HepG2 (cell line): ENCODE data around the gene TCOF1. TPM values are rescaled to one million over a fixed set of nuclear protein-coding genes. Genes with fewer than 3 reads are reported as not detected.
A peak's percentile ranks its signal among the peaks of the same experiment; 100 is the strongest.

ENCODE experiments used
- ATAC-seq: fragments of 200-7000 bp; cut with Tn5 transposase; 3 replicates; pipeline ENCODE4 v1.9.1; 2020; ENCODE audit warnings: mild to moderate bottlenecking, moderate library complexity
- BruUV-seq: library from RNA; stranded (reverse); fragments of 400-500 nt; replicated peaks from 2 replicates; lab custom pipeline; 2021; lab: Mats Ljungman, UMichigan
- CTCF ChIA-PET: fragments of 300-600 bp; formaldehyde crosslinking; extraction: SDS; loops from one replicate; lab custom pipeline; 2021; ENCODE audit warnings: low total read pairs, inconsistent platforms, low intra/inter-chr PET ratio; lab: Yijun Ruan, JAX
- POLR2A ChIA-PET: fragments of 350-600 bp; sonication (Branson Sonifier 250); formaldehyde crosslinking; loops from one replicate; lab custom pipeline; 2020; ENCODE audit warnings: antibody characterized with exemption, inconsistent platforms; lab: Yijun Ruan, JAX
- DNase-seq: peaks from one replicate; pipeline ENCODE4 v3.0.0-alpha.2; 2015; ENCODE audit warnings: low spot score
- FAIRE-seq: peaks from 3 replicates; lab custom pipeline; 2011; peaks lifted over from hg19 to GRCh38; lab: Jason Lieb, UNC
- H2AFZ ChIP-seq: one replicate; pipeline ENCODE4 v1.6.1; 2011; ENCODE audit warnings: low read length, inconsistent platforms
- H3K27ac ChIP-seq: fragments of 300-600 bp; 3 replicates; pipeline ENCODE4 v1.8.0; 2011; ENCODE audit warnings: mixed run types, mild to moderate bottlenecking, mixed read lengths, low read length, inconsistent platforms; ENCODE audit not compliant: insufficient read depth; ENCODE audit errors: extremely low read length
- H3K27me3 ChIP-seq, 2 experiments: fragments of 200-600 bp in 1 of 2; 2 replicates in 1 of 2; 3 replicates in 1 of 2; pipeline versions ENCODE4 v1.6.0 to v1.8.0; 2011; ENCODE audit warnings: low read length in 2 of 2, mild to moderate bottlenecking in 2 of 2, moderate library complexity in 2 of 2, inconsistent platforms in 1 of 2; ENCODE audit not compliant: insufficient read depth in 2 of 2, control insufficient read depth in 1 of 2
- H3K36me3 ChIP-seq, 2 experiments: fragments of 200-600 bp in 1 of 2; replicated peaks in 1 of 2; 2 replicates in 1 of 2; 3 replicates in 1 of 2; pipeline versions ENCODE4 v1.5.1 to v1.8.0; 2011; ENCODE audit warnings: low read length in 2 of 2, inconsistent platforms in 1 of 2; ENCODE audit not compliant: insufficient read depth in 2 of 2, control insufficient read depth in 1 of 2
- H3K4me1 ChIP-seq: 2 replicates; pipeline ENCODE4 v1.5.1; 2012; ENCODE audit warnings: low read length, inconsistent platforms; ENCODE audit not compliant: insufficient read depth
- H3K4me2 ChIP-seq: 2 replicates; pipeline ENCODE4 v1.6.0; 2011; ENCODE audit warnings: low read depth, low read length, inconsistent platforms
- H3K4me3 ChIP-seq, 3 experiments: fragments of 200-600 bp in 1 of 3; sonication (generic), shearing (Covaris generic) in 1 of 3; replicated peaks in 1 of 3; 2 replicates each; pipeline ENCODE4 v1.5.1; 2011 to 2016; ENCODE audit warnings: low read length in 3 of 3, inconsistent platforms in 2 of 3, low read depth in 2 of 3, mild to moderate bottlenecking in 2 of 3, control low read depth in 1 of 3, mixed read lengths in 1 of 3; ENCODE audit not compliant: insufficient read depth in 1 of 3
- H3K79me2 ChIP-seq: one replicate; pipeline ENCODE4 v1.6.1; 2011; ENCODE audit warnings: low read length, inconsistent platforms; ENCODE audit not compliant: insufficient read depth
- H3K9ac ChIP-seq: 2 replicates; pipeline ENCODE4 v1.6.0; 2011; ENCODE audit warnings: mild to moderate bottlenecking, low read depth, low read length, inconsistent platforms; ENCODE audit not compliant: insufficient read depth
- H3K9me3 ChIP-seq: 2 replicates; pipeline ENCODE4 v1.5.1; 2012; ENCODE audit warnings: mild to moderate bottlenecking, low read length
- H4K20me1 ChIP-seq: 2 replicates; pipeline ENCODE4 v1.6.0; 2011; ENCODE audit warnings: inconsistent platforms, mild to moderate bottlenecking, low read length, moderate library complexity; ENCODE audit not compliant: insufficient read depth
- ARID5B ChIP-seq: IDR thresholded peaks from 2 replicates; pipeline ENCODE4 v1.4.0; 2020; ENCODE audit warnings: mild to moderate bottlenecking, missing genetic modification reagents
- CEBPB ChIP-seq: IDR thresholded peaks from 2 replicates; pipeline ENCODE4 v1.6.1; 2011; ENCODE audit warnings: low read depth, low read length, improper control_type of control experiment, borderline replicate concordance
- EED ChIP-seq: sonication (generic); formaldehyde crosslinking; IDR thresholded peaks from 2 replicates; pipeline ENCODE4 v1.5.0; 2020; ENCODE audit warnings: mild to moderate bottlenecking, missing genetic modification reagents
- ESRRA ChIP-seq: sonication (generic); formaldehyde crosslinking; IDR thresholded peaks from 2 replicates; pipeline ENCODE4 v1.5.1; 2020; ENCODE audit warnings: mild to moderate bottlenecking, low read depth, missing genetic modification reagents
- GMEB2 ChIP-seq: IDR thresholded peaks from 2 replicates; pipeline ENCODE4 v1.6.1; 2016; ENCODE audit warnings: missing biosample characterization, missing genetic modification reagents, low read depth
- MYC ChIP-seq: sonication (generic); formaldehyde crosslinking; IDR thresholded peaks from 2 replicates; pipeline ENCODE4 v1.9.0; 2021; ENCODE audit warnings: missing genetic modification reagents, borderline replicate concordance
- NFE2L2 ChIP-seq: fragments of 150-350 bp; IDR thresholded peaks from 2 replicates; pipeline ENCODE4 v1.6.1; 2014; ENCODE audit warnings: low read length
- POLR2A ChIP-seq, 2 experiments: IDR thresholded peaks; 2 replicates each; pipeline ENCODE4 v1.6.1; 2011; ENCODE audit warnings: low read depth in 2 of 2, low read length in 2 of 2, mild to moderate bottlenecking in 1 of 2, moderate library complexity in 1 of 2; ENCODE audit not compliant: insufficient read depth in 1 of 2
- RBFOX2 ChIP-seq: fragments of 200-400 bp; formaldehyde crosslinking; IDR thresholded peaks from 2 replicates; pipeline ENCODE4 v1.6.1; 2017; ENCODE audit warnings: low read depth, mild to moderate bottlenecking, low read length
- SKIL ChIP-seq: sonication (generic); formaldehyde crosslinking; IDR thresholded peaks from 2 replicates; pipeline ENCODE4 v1.8.0; 2022; ENCODE audit warnings: missing genetic modification reagents, mild to moderate bottlenecking, moderate library complexity, borderline replicate concordance
- SMAD9 ChIP-seq: sonication (generic); formaldehyde crosslinking; IDR thresholded peaks from 2 replicates; pipeline ENCODE4 v1.5.1; 2020; ENCODE audit warnings: mild to moderate bottlenecking, missing genetic modification reagents
- SNRNP70 ChIP-seq: fragments of 200-400 bp; formaldehyde crosslinking; IDR thresholded peaks from 2 replicates; pipeline ENCODE4 v1.6.1; 2017; ENCODE audit warnings: mild to moderate bottlenecking, low read depth, low read length, moderate library complexity
- ZFP36L1 ChIP-seq: sonication (generic); formaldehyde crosslinking; IDR thresholded peaks from 2 replicates; pipeline ENCODE4 v1.8.0; 2022; ENCODE audit warnings: mild to moderate bottlenecking, missing genetic modification reagents, moderate library complexity
- ZNF124 ChIP-seq: sonication (generic); formaldehyde crosslinking; IDR thresholded peaks from 2 replicates; pipeline ENCODE4 v1.4.0; 2020; ENCODE audit warnings: missing genetic modification reagents
- ZNF205 ChIP-seq: IDR thresholded peaks from 2 replicates; pipeline ENCODE4 v1.6.1; 2018; ENCODE audit warnings: missing biosample characterization, missing genetic modification reagents
- ZNF34 ChIP-seq: sonication (generic); formaldehyde crosslinking; IDR thresholded peaks from 2 replicates; pipeline ENCODE4 v1.4.0; 2020; ENCODE audit warnings: mild to moderate bottlenecking, missing genetic modification reagents, borderline replicate concordance
- WGBS: methylation state at CpG from one replicate; pipeline ENCODE4 v1.1.6; 2017; ENCODE audit warnings: low lambda C conversion rate; 5-methylcytosine and 5-hydroxymethylcytosine counted together
- in situ Hi-C: cut with HindIII; loops from 2 replicates; pipeline ENCODE4 v1.10.0; 2017; ENCODE audit warnings: low pct_unique_long_range_greater_than_20kb; ENCODE audit not compliant: extremely low pct_ligation_motif_present
- intact Hi-C: fragments of 100-400 bp; cut with micrococcal nuclease; formaldehyde crosslinking; loops from one replicate; pipeline ENCODE4 v1.10.0; 2022; ENCODE audit not compliant: unreplicated experiment
- polyA plus RNA-seq, 8 experiments: library from polyadenylated mRNA; depleted of rRNA in 3 of 8; stranded (reverse) in 7 of 8; unstranded in 1 of 8; fragments of >200 nt; fragmentation: Illumina TruSeq in 4 of 8; extraction: Trizol in 4 of 8; gene quantifications; 2 replicates each; pipeline versions ENCODE4 v1.2.1 to v1.2.3, GENCODE V29; 2011 to 2016; ENCODE audit warnings: low read depth in 4 of 8, missing spikeins in 1 of 8, mixed read lengths in 1 of 8; ENCODE audit not compliant: insufficient read depth in 1 of 8
- total RNA-seq, 5 experiments: library from RNA; depleted of rRNA; stranded (reverse); fragments of >200 nt; fragmentation: Illumina TruSeq; extraction: Trizol; gene quantifications; 2 replicates each; pipeline ENCODE4 v1.2.3, GENCODE V29; 2016; ENCODE audit warnings: low read depth in 1 of 5

The TCOF1 gene
- total and polyA plus RNA-seq, 2 of the 13 experiments (the other 11 are each of a cell fraction or from before 2014, with no cell fraction given): 10.1 to 41.6 TPM

- no peak overlapping the region for H3K27ac ChIP-seq
- POLR2A ChIA-PET: interaction anchor here (1.2 to 2.4 kb wide), 3 partner anchors 14 to 30 kb away, joined by 4 to 9 read pairs (median 5); partner anchors contain the start of gene CD74
- 85% methylated on average over 6 of the region's 6 CpGs for WGBS
- no peaks in the 10 kb centered on the region for H3K9me3 ChIP-seq
- CTCF ChIA-PET: no interaction called here
- H3K4me3 ChIP-seq: no peak overlapping the region
- H3K79me2 ChIP-seq: peaks cover 17% of the 10 kb centered on the region
- no peak overlapping the region for H3K9ac ChIP-seq
- no TSS peak for BruUV-seq
- intact Hi-C loops: no loop called here
- peaks cover 20% of the 10 kb centered on the region for H3K4me1 ChIP-seq
- no peaks in the 10 kb centered on the region for H3K27me3 ChIP-seq
- peaks cover 43% of the 10 kb centered on the region for H4K20me1 ChIP-seq
- H2AFZ ChIP-seq: no peak overlapping the region
- ATAC-seq (no peak), DNase-seq (no peak), FAIRE-seq (no peak)
- H3K4me2 ChIP-seq: no peak overlapping the region
- in situ Hi-C loops: loop anchor here (10.0 kb wide), 1 partner anchor 148 kb away; no protein-coding TSS in a partner anchor
- peaks cover 18 to 41% of the 10 kb centered on the region in 2 experiments for H3K36me3 ChIP-seq
- no peak for TF ChIP-seq ESRRA (CRISPR knock-in tag)
- TF ChIP-seq ZFP36L1 (CRISPR knock-in tag): no peak
- peak in 1 of 2 experiments; percentile 36; a peak in 1 of 4 replicates for TF ChIP-seq POLR2A (IDR thresholded peaks at IDR 0.05; ENCODE audit: insufficient read depth in 1 of 2, low read depth in 2 of 2, low read length in 2 of 2)
- no peak for TF ChIP-seq ZNF205 (CRISPR knock-in tag)
- no peak for TF ChIP-seq SNRNP70
- no peak for TF ChIP-seq GMEB2 (CRISPR knock-in tag)
- no peak for TF ChIP-seq ARID5B
- TF ChIP-seq ZNF34 (CRISPR knock-in tag): no peak
- TF ChIP-seq RBFOX2: peak; percentile 41
- no peak for TF ChIP-seq ZNF124 (CRISPR knock-in tag)
- TF ChIP-seq MYC (CRISPR knock-in tag): no peak
- no peak for TF ChIP-seq NFE2L2
- TF ChIP-seq SMAD9 (CRISPR knock-in tag): no peak
- TF ChIP-seq EED (CRISPR knock-in tag): no peak
- peak; percentile 9; the same call in 1 of the 2 replicates for TF ChIP-seq CEBPB
- no peak for TF ChIP-seq SKIL
Observed at GRCh38 chr5:150442699-150443080, 85.2 kb downstream of the TCOF1 start.
